Fibroblast of skin of right biceps (primary cell): ENCODE data around the gene TXNDC5.
A peak's percentile ranks its signal among the peaks of the same experiment; 100 is the strongest.

Experiments used
- DNase-seq: peaks from one replicate; pipeline ENCODE4 v3.0.0-alpha.2; 2013

The TXNDC5 gene

GRCh38 chr6:7910654-7911344 is at the start of gene TXNDC5:
TXNDC5 (minus strand) TSS chr6:7910788; CDS start chr6:7910776, 12 bp downstream.
- peak; percentile 79 for DNase-seq

- no peak for DNase-seq
Measured at GRCh38 chr6:7960141-7960540, 49.6 kb upstream of the TXNDC5 start.

- DNase-seq: no peak
Measured at GRCh38 chr6:7959453-7959852, 48.9 kb upstream of the TXNDC5 start.

- no peak for DNase-seq
Measured at GRCh38 chr6:7958464-7958863, 47.9 kb upstream of the TXNDC5 start.

GRCh38 chr6:7956257-7956656 is 45.7 kb upstream of the TXNDC5 start:
- DNase-seq: no peak

- DNase-seq: peak; percentile 7
Measured at GRCh38 chr6:7954477-7955200, 44.1 kb upstream of the TXNDC5 start.

- no peak for DNase-seq
Measured at GRCh38 chr6:7953753-7954152, 43.2 kb upstream of the TXNDC5 start.

- no peak for DNase-seq
Measured at GRCh38 chr6:7939864-7940228, 29.3 kb upstream of the TXNDC5 start.

- DNase-seq: peak; percentile 22
Measured at GRCh38 chr6:7939184-7939863, 28.7 kb upstream of the TXNDC5 start.

GRCh38 chr6:7938562-7939183 is 28.1 kb upstream of the TXNDC5 start:
- DNase-seq: no peak

- no peak for DNase-seq
Measured at GRCh38 chr6:7933794-7934193, 23.2 kb upstream of the TXNDC5 start.

GRCh38 chr6:7932625-7933024 is 22.0 kb upstream of the TXNDC5 start:
- DNase-seq: no peak

GRCh38 chr6:7924867-7925266 is 14.3 kb upstream of the TXNDC5 start:
- DNase-seq: no peak

- no peak for DNase-seq
Measured at GRCh38 chr6:7922596-7922995, 12.0 kb upstream of the TXNDC5 start.

- no peak for DNase-seq
Measured at GRCh38 chr6:7921632-7922092, 11.1 kb upstream of the TXNDC5 start.

GRCh38 chr6:7921046-7921445 is 10.5 kb upstream of the TXNDC5 start:
- DNase-seq: no peak

GRCh38 chr6:7920425-7920824 is 9.8 kb upstream of the TXNDC5 start:
- DNase-seq: no peak

GRCh38 chr6:7919871-7920270 is 9.3 kb upstream of the TXNDC5 start:
- peak; percentile 78 for DNase-seq

- no peak for DNase-seq
Measured at GRCh38 chr6:7918403-7918802, 7.8 kb upstream of the TXNDC5 start.

GRCh38 chr6:7917729-7918128 is 7.1 kb upstream of the TXNDC5 start:
- no peak for DNase-seq

GRCh38 chr6:7916959-7917358 is 6.4 kb upstream of the TXNDC5 start:
- DNase-seq: no peak

GRCh38 chr6:7914991-7915789 is 4.6 kb upstream of the TXNDC5 start:
- peak; percentile 91 for DNase-seq

- DNase-seq: no peak
Measured at GRCh38 chr6:7914311-7914710, 3.7 kb upstream of the TXNDC5 start.
